Colonic mucosa (tissue), 4 donors: ENCODE data around the gene EEF2K. TPM values are rescaled to one million over a fixed set of nuclear protein-coding genes. Genes with fewer than 3 reads are reported as not detected.

Source experiments
- DNase-seq: peaks from one replicate; pipeline ENCODE4 v3.0.0-alpha.2; 2020
- H3K27ac ChIP-seq: fragments of 200-600 bp; one replicate; pipeline ENCODE4 v1.8.0; 2021
- H3K27me3 ChIP-seq: fragments of 200-600 bp; one replicate; pipeline ENCODE4 v1.8.0; 2021
- H3K36me3 ChIP-seq: fragments of 200-600 bp; one replicate; pipeline ENCODE4 v1.8.0; 2021
- H3K4me1 ChIP-seq: fragments of 200-600 bp; one replicate; pipeline ENCODE4 v1.8.0; 2021; ENCODE audit warnings: mild to moderate bottlenecking
- H3K4me3 ChIP-seq: fragments of 200-600 bp; one replicate; pipeline ENCODE4 v1.8.0; 2021
- H3K9ac ChIP-seq, 2 donors: one replicate each; pipeline ENCODE4 v1.7.0; 2013; ENCODE audit warnings: control low read depth in 2 of 2, low read depth in 2 of 2, low read length in 2 of 2
- H3K9me3 ChIP-seq: fragments of 200-600 bp; one replicate; pipeline ENCODE4 v1.8.0; 2021
- intact Hi-C: fragments of 100-400 bp; cut with DNase I; formaldehyde crosslinking; loops from one replicate; pipeline ENCODE4 v1.14.1; 2022
- total RNA-seq, 2 donors: library from RNA; stranded (reverse); fragmentation: NEBNext Ultra II Directional in 1 of 2; extraction: Animal tissue kit (Norgen Biotek cat#: 25700) in 1 of 2; gene quantifications; one replicate each; pipeline ENCODE4 v1.2.1, GENCODE V29; 2021
- TF ChIP-seq, protein P1 (sequence below): fragments of 200-600 bp; IDR thresholded peaks from one replicate; pipeline ENCODE4 v1.8.0; 2022; ENCODE audit warnings: antibody characterized with exemption, mild to moderate bottlenecking
- donor health status: healthy.
- donor health status: DM: no; HTN: no; CAD: no.
- donor health status: DM: no; HTN: no; CAD: no.

EEF2K gene
- total RNA-seq, 2 donors from 2014 or later: 25.8 to 53.4 TPM

DNA sequence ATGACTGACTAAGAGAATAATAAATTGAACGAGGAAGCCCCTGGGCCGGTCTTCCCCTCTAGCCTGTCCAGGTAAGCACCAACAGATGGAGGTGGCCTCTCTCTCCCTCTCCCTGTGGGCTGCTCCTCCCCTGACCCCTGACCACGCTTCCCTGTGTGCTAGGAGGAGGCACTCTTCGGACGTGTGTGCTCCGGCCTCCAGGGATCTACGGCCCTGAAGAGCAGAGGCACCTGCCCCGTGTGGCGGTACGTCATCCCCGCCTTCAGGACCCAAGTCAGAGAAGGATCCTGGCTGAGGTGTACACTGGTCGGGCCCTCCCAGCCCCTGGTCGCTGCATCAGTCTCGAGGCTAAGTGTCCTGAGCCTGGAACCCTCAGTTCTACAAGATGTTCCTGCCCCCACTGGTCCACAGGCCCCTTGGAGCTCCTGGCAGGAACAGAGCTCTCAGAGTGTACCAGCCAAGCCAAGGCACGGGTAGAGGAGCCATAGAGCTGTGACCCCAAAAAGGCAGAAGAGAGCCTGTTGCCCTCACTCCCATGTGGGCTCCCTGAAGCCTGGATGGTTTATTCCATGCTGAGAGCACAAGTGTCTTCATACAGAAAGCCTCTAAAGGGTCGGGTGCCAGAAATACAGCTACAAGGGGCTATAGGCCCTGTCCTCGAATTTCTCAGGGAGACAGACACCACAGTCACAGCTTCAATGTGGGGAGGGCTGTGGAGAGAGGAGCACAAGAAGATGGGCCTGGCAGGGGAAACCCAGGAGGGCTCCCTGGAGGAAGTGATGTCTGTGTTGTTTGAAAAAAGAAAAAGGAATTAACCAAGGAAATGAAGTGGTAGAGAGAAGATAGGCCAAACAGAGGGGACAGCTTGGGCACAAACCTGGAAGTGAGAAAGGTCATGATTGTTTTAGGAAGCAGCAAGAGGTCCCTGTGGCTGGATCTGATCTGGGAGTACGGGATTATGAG lies 27.8 kb upstream of the EEF2K start:
- Histone ChIP-seq H3K9me3 (no peaks in the 10 kb centered on the region), H3K9ac (no peak overlapping the region), H3K4me1 (no peaks in the 10 kb centered on the region), H3K4me3 (no peak overlapping the region), H3K27ac (no peak overlapping the region), H3K36me3 (no peaks in the 10 kb centered on the region), H3K27me3 (no peaks in the 10 kb centered on the region)
- no peak for DNase-seq
- TF ChIP-seq, protein P1, sequence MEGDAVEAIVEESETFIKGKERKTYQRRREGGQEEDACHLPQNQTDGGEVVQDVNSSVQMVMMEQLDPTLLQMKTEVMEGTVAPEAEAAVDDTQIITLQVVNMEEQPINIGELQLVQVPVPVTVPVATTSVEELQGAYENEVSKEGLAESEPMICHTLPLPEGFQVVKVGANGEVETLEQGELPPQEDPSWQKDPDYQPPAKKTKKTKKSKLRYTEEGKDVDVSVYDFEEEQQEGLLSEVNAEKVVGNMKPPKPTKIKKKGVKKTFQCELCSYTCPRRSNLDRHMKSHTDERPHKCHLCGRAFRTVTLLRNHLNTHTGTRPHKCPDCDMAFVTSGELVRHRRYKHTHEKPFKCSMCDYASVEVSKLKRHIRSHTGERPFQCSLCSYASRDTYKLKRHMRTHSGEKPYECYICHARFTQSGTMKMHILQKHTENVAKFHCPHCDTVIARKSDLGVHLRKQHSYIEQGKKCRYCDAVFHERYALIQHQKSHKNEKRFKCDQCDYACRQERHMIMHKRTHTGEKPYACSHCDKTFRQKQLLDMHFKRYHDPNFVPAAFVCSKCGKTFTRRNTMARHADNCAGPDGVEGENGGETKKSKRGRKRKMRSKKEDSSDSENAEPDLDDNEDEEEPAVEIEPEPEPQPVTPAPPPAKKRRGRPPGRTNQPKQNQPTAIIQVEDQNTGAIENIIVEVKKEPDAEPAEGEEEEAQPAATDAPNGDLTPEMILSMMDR: no peak
- intact Hi-C loops: no loop called here

DNA sequence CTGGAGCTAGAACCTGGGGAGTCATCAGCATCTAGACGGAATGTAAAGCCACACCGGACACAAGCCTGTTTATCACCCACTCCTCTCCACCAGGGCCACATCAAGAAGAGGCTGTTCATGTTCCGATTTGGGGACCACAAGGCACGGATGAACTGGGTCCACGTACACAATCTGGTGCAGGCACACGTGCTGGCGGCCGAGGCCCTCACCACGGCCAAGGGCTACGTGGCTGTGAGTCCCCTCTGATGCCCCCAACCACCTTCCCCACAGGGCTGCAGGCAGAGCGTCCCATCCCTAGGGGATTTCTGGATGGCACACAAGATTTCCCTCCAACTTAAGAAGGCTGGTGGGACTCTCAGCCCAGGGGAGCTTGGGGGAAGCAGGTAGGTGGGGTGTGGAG lies 24.7 kb upstream of the EEF2K start:
- no peak for DNase-seq
- H3K27me3 ChIP-seq: no peaks in the 10 kb centered on the region
- H3K9me3 ChIP-seq: no peaks in the 10 kb centered on the region
- H3K27ac ChIP-seq: no peak overlapping the region
- H3K9ac ChIP-seq: no peak overlapping the region
- no peaks in the 10 kb centered on the region for H3K36me3 ChIP-seq
- intact Hi-C loops: no loop called here
- H3K4me1 ChIP-seq: no peaks in the 10 kb centered on the region
- no peak overlapping the region for H3K4me3 ChIP-seq
- TF ChIP-seq, protein P1: no peak

DNA sequence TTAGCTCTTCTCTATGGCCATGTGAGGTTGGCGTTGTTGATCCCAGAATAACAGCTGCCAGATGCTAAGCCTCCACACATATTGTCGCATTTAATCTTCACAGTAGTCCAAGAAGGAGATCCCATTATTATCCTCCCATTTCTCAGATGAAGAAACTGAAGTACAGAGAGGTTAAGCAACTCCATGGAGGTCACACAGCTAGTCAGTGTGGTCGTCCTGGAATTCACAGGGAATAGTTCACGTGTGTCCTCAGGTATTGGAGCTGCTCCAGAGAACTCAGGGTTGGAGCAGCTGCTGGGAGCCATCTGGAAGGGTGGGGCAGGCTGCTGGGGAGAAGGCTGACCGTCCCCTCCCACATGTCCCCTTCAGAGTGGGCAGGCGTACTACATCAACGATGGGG lies 24.2 kb upstream of the EEF2K start:
- Histone ChIP-seq H3K27me3 (no peaks in the 10 kb centered on the region), H3K9me3 (no peaks in the 10 kb centered on the region), H3K9ac (no peak overlapping the region), H3K36me3 (no peaks in the 10 kb centered on the region), H3K27ac (no peak overlapping the region), H3K4me3 (no peak overlapping the region), H3K4me1 (no peaks in the 10 kb centered on the region)
- intact Hi-C loops: no loop called here
- no peak for DNase-seq
- TF ChIP-seq, protein P1: no peak

DNA sequence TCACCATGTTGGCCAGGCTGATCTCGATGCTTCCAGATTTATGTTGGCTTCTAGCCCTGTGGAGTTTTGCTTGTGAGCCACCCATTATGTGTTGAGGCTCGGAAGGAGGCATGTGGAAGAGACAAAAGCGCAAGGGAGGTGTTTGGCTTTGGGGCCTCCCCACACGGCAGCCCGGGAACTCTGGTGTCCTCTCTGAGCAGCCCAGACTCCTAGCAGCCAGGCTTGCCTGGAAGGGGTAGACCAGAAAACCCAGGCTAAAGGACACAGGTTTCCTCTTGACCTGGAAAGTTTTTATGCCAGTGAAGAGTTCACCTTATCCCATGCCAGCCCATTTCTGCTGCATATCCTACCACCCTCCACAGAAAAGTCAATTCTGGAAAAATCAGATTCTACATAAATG lies 22.7 kb upstream of the EEF2K start:
- intact Hi-C loops: no loop called here
- DNase-seq: no peak
- TF ChIP-seq, protein P1: no peak

DNA sequence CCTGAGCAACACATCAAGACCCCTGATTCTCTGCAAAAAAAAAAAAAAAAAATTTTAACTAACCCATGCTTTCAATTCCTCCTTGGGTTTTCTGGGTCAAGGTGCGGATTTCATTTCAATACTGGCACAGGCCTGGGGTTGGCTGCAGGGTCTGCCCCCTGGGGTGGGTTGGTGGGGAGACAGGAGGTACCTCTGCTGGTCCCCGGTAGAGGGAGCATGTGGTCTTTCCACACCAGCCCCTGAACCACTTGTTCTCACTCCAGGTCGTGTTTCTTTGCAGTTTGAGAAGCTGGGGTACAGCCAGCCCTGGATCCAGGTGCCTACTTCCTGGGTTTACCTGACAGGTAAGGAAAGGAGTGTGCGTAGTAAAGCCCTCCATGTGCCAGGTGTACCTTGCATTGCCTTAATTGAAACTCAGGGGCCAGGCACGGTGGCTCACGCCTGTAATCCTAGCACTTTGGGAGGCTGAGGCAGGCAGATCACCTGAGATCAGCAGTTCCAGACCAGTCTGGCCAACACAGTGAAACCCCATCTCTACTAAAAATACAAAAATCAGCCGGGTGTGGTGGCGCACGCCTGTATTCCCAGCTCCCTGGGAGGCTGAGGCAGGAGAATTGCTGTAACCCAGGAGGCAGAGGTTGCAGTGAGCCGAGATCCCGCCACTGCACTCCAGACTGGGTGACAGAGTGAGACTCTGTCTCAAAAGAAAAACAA lies 22.0 kb upstream of the EEF2K start:
- no peak overlapping the region for H3K9ac ChIP-seq

More for the DNA sequence above, 22.7 kb upstream of the EEF2K start:
- H3K9me3 ChIP-seq: no peaks in the 10 kb centered on the region
- no peak overlapping the region for H3K4me3 ChIP-seq
- no peaks in the 10 kb centered on the region for H3K4me1 ChIP-seq
- H3K27me3 ChIP-seq: no peaks in the 10 kb centered on the region
- H3K9ac ChIP-seq: no peak overlapping the region
- no peak overlapping the region for H3K27ac ChIP-seq
- H3K36me3 ChIP-seq: no peaks in the 10 kb centered on the region

More for the DNA sequence above, 22.0 kb upstream of the EEF2K start:
- DNase-seq: no peak
- H3K4me1 ChIP-seq: peaks cover 5% of the 10 kb centered on the region
- intact Hi-C loops: no loop called here
- H3K27me3 ChIP-seq: no peaks in the 10 kb centered on the region
- TF ChIP-seq, protein P1: no peak
- H3K36me3 ChIP-seq: no peaks in the 10 kb centered on the region
- H3K9me3 ChIP-seq: no peaks in the 10 kb centered on the region
- no peak overlapping the region for H3K4me3 ChIP-seq
- H3K27ac ChIP-seq: no peak overlapping the region
